BE2C (cell line): ENCODE measurements around the gene FCMR.

Source experiments
- DNase-seq: peaks from one replicate; pipeline ENCODE4 v3.0.0-alpha.2; 2020
- H3K27me3 ChIP-seq: fragments of 250-450 bp; sonication (Bioruptor Pico); 2 replicates; pipeline ENCODE4 v1.5.1; 2020; ENCODE audit warnings: mild to moderate bottlenecking
- H3K36me3 ChIP-seq: fragments of 250-450 bp; sonication (Bioruptor Pico); 2 replicates; pipeline ENCODE4 v1.5.1; 2020; ENCODE audit warnings: mild to moderate bottlenecking
- H3K4me1 ChIP-seq: fragments of 250-450 bp; sonication (Bioruptor Pico); 2 replicates; pipeline ENCODE4 v1.5.1; 2020
- H3K4me3 ChIP-seq: 2 replicates; pipeline ENCODE4 v1.5.1; 2011; ENCODE audit warnings: low read depth, low read length
- H3K9me3 ChIP-seq: fragments of 250-450 bp; sonication (Bioruptor Pico); 2 replicates; pipeline ENCODE4 v1.5.1; 2020
- CTCF ChIP-seq: IDR thresholded peaks from 2 replicates; pipeline ENCODE4 v1.5.1; 2012; ENCODE audit warnings: mild to moderate bottlenecking, low read depth, low read length

The FCMR gene

DNA sequence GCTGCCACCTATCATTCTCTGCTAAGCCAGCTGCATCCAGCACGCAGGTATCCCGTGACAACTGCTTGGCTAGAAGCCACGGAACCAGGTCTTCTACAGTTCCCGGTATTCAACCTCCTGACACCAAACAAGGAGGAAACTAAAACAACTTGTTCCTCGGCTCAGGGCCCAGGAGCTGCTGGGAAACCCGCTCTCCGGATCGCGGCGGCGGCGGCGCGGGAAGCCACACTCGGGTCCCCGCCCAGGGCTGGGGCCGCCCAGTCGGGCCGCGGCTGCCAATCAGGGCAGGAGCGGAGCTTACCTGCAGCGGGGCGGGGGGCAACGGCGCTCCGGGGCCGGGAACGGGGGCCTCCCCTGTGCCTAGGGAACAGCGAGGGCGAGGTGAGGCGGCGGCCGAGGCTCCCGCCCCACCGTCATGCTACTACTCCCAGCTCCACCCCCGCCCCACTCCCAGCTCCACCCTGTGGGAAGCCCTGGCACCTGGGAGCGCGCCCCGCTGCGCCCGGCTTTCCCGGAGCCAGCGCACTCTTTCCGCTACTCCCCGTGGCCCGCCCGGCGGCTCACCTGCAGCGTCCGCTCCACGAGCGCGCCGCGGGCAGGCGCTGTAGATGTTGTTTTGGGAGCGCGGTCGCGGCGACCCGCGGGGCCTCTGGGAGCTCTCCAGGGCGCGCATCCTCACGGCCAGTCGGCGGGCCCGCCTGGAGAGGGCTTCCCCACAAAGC, 12.4 kb downstream of the FCMR start:
- Histone ChIP-seq H3K4me1 (peaks cover 3% of the 10 kb centered on the region), H3K27me3 (peaks cover 7% of the 10 kb centered on the region), H3K9me3 (no peaks in the 10 kb centered on the region), H3K36me3 (no peaks in the 10 kb centered on the region), H3K4me3 (peak overlapping the region; percentile 54)
- no peak for TF ChIP-seq CTCF
- peak; percentile 42 for DNase-seq

DNA sequence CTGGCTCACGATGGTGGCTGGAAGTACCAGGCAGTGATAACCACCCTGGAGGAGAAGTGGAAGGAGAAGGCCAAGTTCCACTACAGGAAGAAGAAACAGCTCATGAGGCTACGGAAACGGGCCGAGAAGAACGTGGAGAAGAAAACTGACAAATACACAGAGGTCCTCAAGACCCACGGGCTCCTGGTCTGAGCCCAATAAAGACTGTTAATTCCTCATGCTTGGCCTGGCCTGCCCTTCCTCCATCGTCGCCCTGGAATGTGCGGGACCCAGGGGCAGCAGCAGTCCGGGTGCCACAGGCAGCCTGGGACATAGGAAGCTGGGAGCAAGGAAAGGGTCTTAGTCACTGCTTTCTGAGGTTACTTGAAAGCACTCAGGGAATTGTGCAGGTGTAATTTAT, 13.7 kb downstream of the FCMR start:
- DNase-seq = no peak
- Histone ChIP-seq H3K27me3 (peaks cover 7% of the 10 kb centered on the region), H3K9me3 (no peaks in the 10 kb centered on the region), H3K36me3 (no peaks in the 10 kb centered on the region), H3K4me1 (peaks cover 3% of the 10 kb centered on the region), H3K4me3 (no peak overlapping the region)
- TF ChIP-seq CTCF = no peak

GRCh38 chr1:206907304-206907991, 14.3 kb downstream of the FCMR start:
- H3K4me3 ChIP-seq = peak overlapping the region; percentile 22; the same call in 1 of the 2 replicates
- peak; percentile 61 for TF ChIP-seq CTCF
- peaks cover 3% of the 10 kb centered on the region for H3K4me1 ChIP-seq
- peaks cover 7% of the 10 kb centered on the region for H3K27me3 ChIP-seq
- no peaks in the 10 kb centered on the region for H3K36me3 ChIP-seq
- H3K9me3 ChIP-seq = no peaks in the 10 kb centered on the region
- DNase-seq = peak; percentile 77

GRCh38 chr1:206905295-206906164, 16.2 kb downstream of the FCMR start:
- no peaks in the 10 kb centered on the region for H3K36me3 ChIP-seq
- H3K4me3 ChIP-seq = no peak overlapping the region
- peaks cover 3% of the 10 kb centered on the region for H3K4me1 ChIP-seq
- no peak for TF ChIP-seq CTCF
- DNase-seq = no peak
- H3K9me3 ChIP-seq = peaks cover 3% of the 10 kb centered on the region; the same call in 1 of the 2 replicates
- H3K27me3 ChIP-seq = peaks cover 7% of the 10 kb centered on the region

- H3K4me1 ChIP-seq = peaks cover 3% of the 10 kb centered on the region
- DNase-seq = no peak
- H3K36me3 ChIP-seq = no peaks in the 10 kb centered on the region
- peaks cover 7% of the 10 kb centered on the region for H3K27me3 ChIP-seq
- H3K4me3 ChIP-seq = no peak overlapping the region
- peaks cover 3% of the 10 kb centered on the region; the same call in 1 of the 2 replicates for H3K9me3 ChIP-seq
- TF ChIP-seq CTCF = no peak
Measured at GRCh38 chr1:206904423-206905142, 17.2 kb downstream of the FCMR start.
